WTC11 (cell line): ENCODE results near the gene USP28. TPM values are rescaled to one million over a fixed set of nuclear protein-coding genes. Genes with fewer than 3 reads are reported as not detected.

ENCODE experiments used
- ATAC-seq: fragments of 200-7000 bp; cut with Tn5 transposase; 2 replicates; pipeline ENCODE4 v1.10.0; 2021; ENCODE audit warnings: mild to moderate bottlenecking, moderate library complexity
- CTCF ChIA-PET: fragments of 300-600 bp; sonication (Branson Sonifier 250); formaldehyde crosslinking; loops from one replicate; lab custom pipeline; 2021; ENCODE audit warnings: antibody characterized with exemption; lab: Charles Lee
- POLR2A ChIA-PET: fragments of 350-600 bp; sonication (Branson Sonifier 250); formaldehyde crosslinking; loops from one replicate; lab custom pipeline; 2021; ENCODE audit warnings: antibody characterized with exemption; lab: Charles Lee
- DNase-seq: peaks from one replicate; pipeline ENCODE4 v3.0.0; 2021; ENCODE audit warnings: low spot score
- H3K27ac Mint-ChIP-seq: 2 replicates; pipeline ENCODE4 v1.8.0; 2021; ENCODE audit warnings: mixed read lengths
- H3K27me3 Mint-ChIP-seq: 2 replicates; pipeline ENCODE4 v1.8.0; 2021; ENCODE audit warnings: low read depth, mild to moderate bottlenecking, moderate library complexity, mixed read lengths
- H3K36me3 Mint-ChIP-seq: 2 replicates; pipeline ENCODE4 v1.8.0; 2021; ENCODE audit warnings: mixed read lengths
- H3K4me1 Mint-ChIP-seq: 2 replicates; pipeline ENCODE4 v1.8.0; 2022; ENCODE audit warnings: mixed read lengths
- H3K4me3 Mint-ChIP-seq: 2 replicates; pipeline ENCODE4 v1.8.0; 2021; ENCODE audit warnings: mild to moderate bottlenecking, moderate library complexity, mixed read lengths
- H3K9me3 Mint-ChIP-seq: 2 replicates; pipeline ENCODE4 v1.8.0; 2021; ENCODE audit warnings: mixed read lengths
- ARID4B ChIP-seq: sonication (generic); formaldehyde crosslinking; IDR thresholded peaks from 2 replicates; pipeline ENCODE4 v1.8.0; 2023; ENCODE audit warnings: missing genetic modification reagents, mild to moderate bottlenecking, borderline replicate concordance
- CREB1 ChIP-seq: sonication (generic); formaldehyde crosslinking; IDR thresholded peaks from 2 replicates; pipeline ENCODE4 v1.8.0; 2023; ENCODE audit warnings: mild to moderate bottlenecking, missing genetic modification reagents
- CREM ChIP-seq: sonication (generic); formaldehyde crosslinking; IDR thresholded peaks from 2 replicates; pipeline ENCODE4 v1.8.1; 2022; ENCODE audit warnings: mild to moderate bottlenecking, missing genetic modification reagents, moderate library complexity
- EMX1 ChIP-seq: fragments of 250-450 bp; sonication (Bioruptor Pico); IDR thresholded peaks from 2 replicates; pipeline ENCODE4 v1.8.0; 2021; ENCODE audit warnings: mild to moderate bottlenecking
- ERG ChIP-seq: fragments of 250-450 bp; sonication (Bioruptor Pico); IDR thresholded peaks from 2 replicates; pipeline ENCODE4 v1.8.0; 2021; ENCODE audit warnings: mild to moderate bottlenecking
- GTF2I ChIP-seq: fragments of 250-450 bp; sonication (Bioruptor Pico); conservative IDR thresholded peaks from 2 replicates; pipeline ENCODE4 v1.4.0; 2021; ENCODE audit warnings: mild to moderate bottlenecking
- HMGA2 ChIP-seq: fragments of 250-450 bp; sonication (Bioruptor Pico); IDR thresholded peaks from 2 replicates; pipeline ENCODE4 v1.4.0; 2021; ENCODE audit warnings: mild to moderate bottlenecking, moderate library complexity
- JAZF1 ChIP-seq: fragments of 250-450 bp; sonication (Bioruptor Pico); IDR thresholded peaks from 2 replicates; pipeline ENCODE4 v1.9.0; 2021; ENCODE audit warnings: moderate library complexity, mild to moderate bottlenecking, inconsistent platforms
- NR2C2 ChIP-seq: sonication (generic); formaldehyde crosslinking; IDR thresholded peaks from 2 replicates; pipeline ENCODE4 v1.8.0; 2022; ENCODE audit warnings: mild to moderate bottlenecking, missing genetic modification reagents
- SP1 ChIP-seq: sonication (generic); formaldehyde crosslinking; conservative IDR thresholded peaks from 2 replicates; pipeline ENCODE4 v1.8.1; 2022; ENCODE audit warnings: missing genetic modification reagents
- ZBTB21 ChIP-seq: sonication (generic); formaldehyde crosslinking; IDR thresholded peaks from 2 replicates; pipeline ENCODE4 v1.8.1; 2023; ENCODE audit warnings: mild to moderate bottlenecking, missing genetic modification reagents, borderline replicate concordance
- ZMAT4 ChIP-seq: fragments of 250-450 bp; sonication (Bioruptor Pico); IDR thresholded peaks from 2 replicates; pipeline ENCODE4 v1.9.0; 2021; ENCODE audit warnings: mild to moderate bottlenecking
- ZNF232 ChIP-seq: sonication (generic); formaldehyde crosslinking; IDR thresholded peaks from 2 replicates; pipeline ENCODE4 v1.8.0; 2022; ENCODE audit warnings: mild to moderate bottlenecking, missing genetic modification reagents
- ZNF263 ChIP-seq: sonication (generic); formaldehyde crosslinking; IDR thresholded peaks from 2 replicates; pipeline ENCODE4 v1.8.1; 2022; ENCODE audit warnings: low read depth, mild to moderate bottlenecking, moderate library complexity, missing genetic modification reagents
- ZNF416 ChIP-seq: fragments of 250-450 bp; sonication (Bioruptor Pico); IDR thresholded peaks from 2 replicates; pipeline ENCODE4 v1.9.0; 2021; ENCODE audit warnings: mild to moderate bottlenecking, inconsistent platforms
- ZSCAN18 ChIP-seq: fragments of 250-450 bp; sonication (Bioruptor Pico); IDR thresholded peaks from 2 replicates; pipeline ENCODE4 v2.1.2; 2022; ENCODE audit warnings: mild to moderate bottlenecking, moderate library complexity
- total RNA-seq: library from RNA; stranded (reverse); gene quantifications from 3 replicates; pipeline ENCODE4 v1.2.3, GENCODE V29; 2021
- TF ChIP-seq, protein P1 (sequence below): sonication (generic); formaldehyde crosslinking; IDR thresholded peaks from 2 replicates; pipeline ENCODE4 v1.8.0; 2022; ENCODE audit warnings: missing genetic modification reagents
- TF ChIP-seq, protein P2 (sequence below): sonication (generic); formaldehyde crosslinking; conservative IDR thresholded peaks from 2 replicates; pipeline ENCODE4 v1.8.1; 2022; ENCODE audit warnings: mild to moderate bottlenecking, missing genetic modification reagents
- TF ChIP-seq, protein P3 (sequence below): fragments of 250-450 bp; sonication (Bioruptor Pico); conservative IDR thresholded peaks from 2 replicates; pipeline ENCODE4 v1.9.0; 2021; ENCODE audit warnings: mild to moderate bottlenecking

Gene USP28
- total RNA-seq, 1 experiment from 2014 or later = 129 TPM

DNA sequence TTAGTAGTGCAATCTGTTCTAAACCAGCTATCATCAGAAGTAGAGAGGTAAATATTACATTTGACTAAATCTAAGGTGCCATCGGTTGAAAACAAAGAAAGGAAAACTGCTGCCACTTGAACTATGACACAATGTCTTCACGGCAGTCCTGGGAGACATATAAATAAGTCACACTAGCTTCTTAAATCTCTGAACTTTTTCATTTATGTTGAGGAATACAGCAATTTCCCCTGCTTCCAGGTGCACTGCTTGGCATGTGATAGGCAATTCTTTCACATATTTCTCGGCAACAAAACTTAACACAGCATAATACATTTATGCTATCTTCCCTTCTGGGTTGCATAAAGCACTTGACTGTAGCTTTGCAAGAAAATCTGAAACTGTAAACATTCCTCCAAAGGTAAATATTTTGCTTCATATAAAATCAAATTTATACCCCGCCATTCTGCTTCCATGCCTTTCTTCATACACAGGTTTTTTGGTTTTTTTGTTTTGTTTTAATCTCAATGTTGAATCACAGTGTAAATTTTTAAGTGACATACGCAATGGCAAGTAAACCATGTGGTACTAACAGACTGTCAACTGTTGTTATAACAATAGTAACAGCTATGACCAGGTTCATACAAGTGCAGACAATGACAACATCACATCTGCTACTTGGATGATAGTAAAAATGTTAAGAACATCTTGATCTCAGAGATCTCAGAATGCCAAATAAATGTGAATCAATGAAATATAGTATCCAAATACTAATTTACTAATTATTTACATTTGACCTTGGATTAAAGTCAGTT is 18.2 kb downstream of the USP28 start:
- Mint-ChIP-seq H3K4me3 (no peak overlapping the region), H3K36me3 (peaks cover 16% of the 10 kb centered on the region), H3K27ac (peak overlapping the region; percentile 54), H3K4me1 (peaks cover 82% of the 10 kb centered on the region), H3K9me3 (no peaks in the 10 kb centered on the region), H3K27me3 (no peaks in the 10 kb centered on the region)
- POLR2A ChIA-PET = no interaction called here
- TF ChIP-seq SP1 = no peak
- no peak for TF ChIP-seq CREM (CRISPR knock-in tag)
- TF ChIP-seq ZNF232 (CRISPR knock-in tag) = no peak
- TF ChIP-seq, protein P1, sequence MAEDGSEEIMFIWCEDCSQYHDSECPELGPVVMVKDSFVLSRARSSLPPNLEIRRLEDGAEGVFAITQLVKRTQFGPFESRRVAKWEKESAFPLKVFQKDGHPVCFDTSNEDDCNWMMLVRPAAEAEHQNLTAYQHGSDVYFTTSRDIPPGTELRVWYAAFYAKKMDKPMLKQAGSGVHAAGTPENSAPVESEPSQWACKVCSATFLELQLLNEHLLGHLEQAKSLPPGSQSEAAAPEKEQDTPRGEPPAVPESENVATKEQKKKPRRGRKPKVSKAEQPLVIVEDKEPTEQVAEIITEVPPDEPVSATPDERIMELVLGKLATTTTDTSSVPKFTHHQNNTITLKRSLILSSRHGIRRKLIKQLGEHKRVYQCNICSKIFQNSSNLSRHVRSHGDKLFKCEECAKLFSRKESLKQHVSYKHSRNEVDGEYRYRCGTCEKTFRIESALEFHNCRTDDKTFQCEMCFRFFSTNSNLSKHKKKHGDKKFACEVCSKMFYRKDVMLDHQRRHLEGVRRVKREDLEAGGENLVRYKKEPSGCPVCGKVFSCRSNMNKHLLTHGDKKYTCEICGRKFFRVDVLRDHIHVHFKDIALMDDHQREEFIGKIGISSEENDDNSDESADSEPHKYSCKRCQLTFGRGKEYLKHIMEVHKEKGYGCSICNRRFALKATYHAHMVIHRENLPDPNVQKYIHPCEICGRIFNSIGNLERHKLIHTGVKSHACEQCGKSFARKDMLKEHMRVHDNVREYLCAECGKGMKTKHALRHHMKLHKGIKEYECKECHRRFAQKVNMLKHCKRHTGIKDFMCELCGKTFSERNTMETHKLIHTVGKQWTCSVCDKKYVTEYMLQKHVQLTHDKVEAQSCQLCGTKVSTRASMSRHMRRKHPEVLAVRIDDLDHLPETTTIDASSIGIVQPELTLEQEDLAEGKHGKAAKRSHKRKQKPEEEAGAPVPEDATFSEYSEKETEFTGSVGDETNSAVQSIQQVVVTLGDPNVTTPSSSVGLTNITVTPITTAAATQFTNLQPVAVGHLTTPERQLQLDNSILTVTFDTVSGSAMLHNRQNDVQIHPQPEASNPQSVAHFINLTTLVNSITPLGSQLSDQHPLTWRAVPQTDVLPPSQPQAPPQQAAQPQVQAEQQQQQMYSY = no peak
- no peak for TF ChIP-seq ZNF416 (CRISPR knock-in tag)
- TF ChIP-seq ERG (CRISPR knock-in tag) = no peak
- TF ChIP-seq, protein P2, sequence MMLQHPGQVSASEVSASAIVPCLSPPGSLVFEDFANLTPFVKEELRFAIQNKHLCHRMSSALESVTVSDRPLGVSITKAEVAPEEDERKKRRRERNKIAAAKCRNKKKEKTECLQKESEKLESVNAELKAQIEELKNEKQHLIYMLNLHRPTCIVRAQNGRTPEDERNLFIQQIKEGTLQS (CRISPR knock-in tag) = no peak
- TF ChIP-seq EMX1 (CRISPR knock-in tag) = no peak
- no peak for TF ChIP-seq ZMAT4
- no peak for TF ChIP-seq CREB1 (CRISPR knock-in tag)
- TF ChIP-seq NR2C2 (CRISPR knock-in tag) = no peak
- no peak for TF ChIP-seq GTF2I (CRISPR knock-in tag)
- TF ChIP-seq ZSCAN18 (CRISPR knock-in tag) = no peak
- no peak for TF ChIP-seq ZBTB21 (CRISPR knock-in tag)
- TF ChIP-seq JAZF1 (CRISPR knock-in tag) = no peak
- TF ChIP-seq, protein P3, sequence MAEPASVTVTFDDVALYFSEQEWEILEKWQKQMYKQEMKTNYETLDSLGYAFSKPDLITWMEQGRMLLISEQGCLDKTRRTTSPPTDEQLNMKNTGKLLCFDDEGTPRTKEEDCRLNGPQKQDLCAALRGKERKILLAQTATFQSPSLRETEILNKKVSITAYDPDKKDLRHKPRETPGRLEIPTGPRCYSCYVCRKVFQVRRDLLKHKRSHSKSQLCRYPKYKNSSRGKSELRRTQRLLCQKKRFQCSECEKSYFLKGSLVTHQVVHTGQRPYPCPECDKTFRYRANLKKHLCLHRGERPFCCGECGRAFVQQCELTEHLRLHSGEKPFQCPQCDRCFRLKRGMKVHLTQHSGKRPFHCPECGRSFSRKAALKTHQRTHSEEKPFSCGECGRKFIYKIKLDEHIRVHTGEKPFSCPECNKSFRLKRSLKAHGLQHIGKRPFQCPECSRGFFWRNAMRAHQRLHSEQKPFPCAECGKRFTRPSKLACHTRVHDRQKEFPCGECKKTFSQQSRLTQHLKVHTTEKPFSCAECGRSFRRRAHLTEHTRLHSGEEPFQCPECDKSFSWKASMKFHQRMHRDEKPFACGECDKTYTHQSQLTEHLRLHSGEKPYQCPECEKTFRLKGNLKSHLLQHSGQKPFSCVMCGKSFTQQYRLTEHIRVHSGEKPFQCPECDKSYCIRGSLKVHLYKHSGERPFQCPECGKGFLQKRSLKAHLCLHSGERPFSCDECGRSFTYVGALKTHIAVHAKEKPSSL (CRISPR knock-in tag) = no peak
- no peak for ATAC-seq
- CTCF ChIA-PET = no interaction called here
- DNase-seq = no peak

DNA sequence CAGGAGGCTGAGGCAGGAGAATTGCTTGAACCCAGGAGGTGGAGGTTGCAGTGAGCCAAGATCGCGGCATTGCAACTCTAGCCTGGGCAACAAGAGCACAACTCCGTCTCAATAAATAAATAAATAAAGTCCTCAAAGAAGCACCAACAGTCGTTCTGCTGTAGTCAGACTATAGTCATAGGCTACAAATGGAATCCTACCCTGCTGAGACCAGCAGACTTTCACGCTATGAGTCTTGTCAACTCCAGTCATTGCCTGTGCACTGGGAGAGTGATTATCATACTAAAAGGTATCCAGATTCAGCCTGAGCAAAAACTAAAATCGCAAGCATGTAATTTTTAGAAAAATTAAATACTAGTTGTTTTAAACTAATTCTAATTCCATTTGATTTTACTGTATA is 19.6 kb downstream of the USP28 start:
- CTCF ChIA-PET = interaction anchor here (2.0 kb wide), 1 partner anchor 49 kb away, joined by 9 read pairs; no protein-coding TSS in a partner anchor

More for the DNA sequence above, 19.6 kb downstream of the USP28 start:
- Mint-ChIP-seq H3K27me3 (no peaks in the 10 kb centered on the region), H3K27ac (peak overlapping the region; percentile 96; the same call in 1 of the 2 replicates), H3K9me3 (peaks cover 1% of the 10 kb centered on the region), H3K36me3 (peaks cover 30% of the 10 kb centered on the region), H3K4me1 (peaks cover 78% of the 10 kb centered on the region), H3K4me3 (no peak overlapping the region)
- POLR2A ChIA-PET = no interaction called here
- TF ChIP-seq ARID4B (no peak), HMGA2 (no peak), ZNF263 (no peak)
- ATAC-seq (no peak), DNase-seq (no peak)
